ENCODE measurements around the gene TMEM232.
"Not testable (repeated sequence)": the region's sequence is repeated elsewhere in the genome, so short reads cannot be mapped to it uniquely, and the experiment has no call there.

Gene TMEM232

GRCh38 chr5:110618941-110619340 lies 107.5 kb downstream of the TMEM232 start:
- no peak for DNase-seq

- DNase-seq: no peak
Measured at GRCh38 chr5:110616009-110616408, 110.5 kb downstream of the TMEM232 start.

DNA sequence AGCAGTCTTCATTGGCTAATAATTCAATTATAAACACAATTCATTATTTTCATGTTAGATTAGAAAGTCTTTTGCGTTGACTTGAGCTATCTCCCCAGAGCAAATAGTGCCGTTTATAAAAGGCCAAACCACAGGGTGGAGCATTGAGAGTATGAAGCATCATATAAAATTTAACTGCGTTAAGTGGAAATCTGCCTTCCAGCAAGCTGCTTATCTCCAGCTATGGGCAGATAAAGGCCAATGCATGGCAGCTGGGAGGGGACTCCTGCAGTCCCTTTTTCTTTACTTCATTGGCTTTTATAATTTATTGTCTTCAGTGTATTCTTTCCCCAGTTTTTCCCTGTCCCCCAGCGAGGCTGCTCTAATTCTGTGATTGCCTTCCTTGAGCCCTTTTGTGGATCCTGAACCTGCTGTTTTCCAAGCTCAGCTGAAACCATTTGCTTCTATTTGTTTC lies 113.7 kb downstream of the TMEM232 start:
- no peak for DNase-seq

- DNase-seq: no peak
Measured at GRCh38 chr5:110611817-110612216, 114.7 kb downstream of the TMEM232 start.

GRCh38 chr5:110594866-110595265 lies 131.6 kb downstream of the TMEM232 start:
- DNase-seq: no peak

- DNase-seq: no peak
Measured at GRCh38 chr5:110590187-110590586, 136.3 kb downstream of the TMEM232 start.

- DNase-seq: no peak
Measured at GRCh38 chr5:110588286-110588980, 138.0 kb downstream of the TMEM232 start.

GRCh38 chr5:110580625-110581024 lies 145.8 kb downstream of the TMEM232 start:
- DNase-seq: no peak

DNA sequence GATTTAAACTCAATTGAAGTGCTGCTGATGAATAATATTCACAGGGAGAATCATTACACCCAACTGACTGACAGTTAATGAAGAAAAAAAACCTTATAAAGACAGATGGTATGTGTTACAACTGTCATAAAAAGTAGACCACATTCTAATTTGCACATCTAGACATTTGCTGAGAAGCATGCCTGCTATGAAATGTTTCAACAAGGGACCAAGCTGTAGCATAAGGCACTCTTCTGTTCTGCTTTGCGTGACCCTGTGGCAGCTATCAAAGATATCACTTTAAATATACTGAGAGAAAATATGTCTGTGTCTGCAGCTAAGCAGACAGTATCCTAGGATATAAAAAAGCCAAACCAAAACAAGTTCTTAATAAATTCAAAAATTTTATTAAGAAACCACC lies 153.7 kb downstream of the TMEM232 start:
- no peak for DNase-seq

- DNase-seq: no peak
Measured at GRCh38 chr5:110562191-110562590, 164.3 kb downstream of the TMEM232 start.

- DNase-seq: no peak
Measured at GRCh38 chr5:110561510-110561909, 165.0 kb downstream of the TMEM232 start.

- no peak for DNase-seq
Measured at GRCh38 chr5:110549301-110549700, 177.2 kb downstream of the TMEM232 start.

GRCh38 chr5:110548171-110548570 lies 178.3 kb downstream of the TMEM232 start:
- DNase-seq: no peak

DNA sequence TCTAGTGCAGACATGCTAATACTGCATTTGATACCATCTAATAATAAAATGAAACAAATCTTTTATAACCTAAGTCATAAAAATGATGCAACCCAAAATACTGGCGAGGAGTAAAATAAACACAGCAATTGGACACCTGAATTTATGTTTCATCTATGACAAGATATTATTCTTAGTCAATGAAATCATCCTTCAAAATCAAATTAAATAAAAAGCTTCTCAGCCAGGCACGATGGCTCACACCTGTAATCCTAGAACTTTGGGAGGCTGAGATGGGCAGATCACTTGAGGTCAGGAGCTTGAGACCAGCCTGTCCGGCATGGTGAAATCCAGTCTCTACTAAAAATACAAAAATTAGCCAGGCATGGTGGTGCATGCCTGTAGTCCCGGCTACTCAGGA lies 179.0 kb downstream of the TMEM232 start:
- DNase-seq: no peak

GRCh38 chr5:110545716-110546115 lies 180.8 kb downstream of the TMEM232 start:
- no peak for DNase-seq

DNA sequence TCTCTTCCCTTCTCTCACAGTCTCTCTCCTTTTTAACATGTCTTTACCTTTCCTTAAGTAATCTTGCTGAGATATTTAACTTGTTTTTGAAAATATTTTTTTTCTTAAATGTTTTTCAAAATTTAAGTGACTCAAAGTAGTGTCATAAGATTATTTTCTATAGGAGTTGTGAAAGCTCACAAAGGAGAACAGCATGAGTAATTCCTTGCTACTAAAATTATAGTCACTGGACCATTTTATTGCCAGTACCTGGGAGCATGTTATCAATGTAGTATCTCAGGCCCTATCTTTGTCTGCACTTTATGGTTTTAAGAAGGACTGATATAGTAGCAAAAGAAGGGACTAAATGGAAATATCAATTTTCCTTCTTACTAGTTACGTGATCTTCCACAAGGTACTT lies 181.9 kb downstream of the TMEM232 start:
- no peak for DNase-seq

- DNase-seq: no peak
Measured at GRCh38 chr5:110542949-110543348, 183.5 kb downstream of the TMEM232 start.

GRCh38 chr5:110536120-110537115 lies 190.1 kb downstream of the TMEM232 start:
- DNase-seq: no peak

DNA sequence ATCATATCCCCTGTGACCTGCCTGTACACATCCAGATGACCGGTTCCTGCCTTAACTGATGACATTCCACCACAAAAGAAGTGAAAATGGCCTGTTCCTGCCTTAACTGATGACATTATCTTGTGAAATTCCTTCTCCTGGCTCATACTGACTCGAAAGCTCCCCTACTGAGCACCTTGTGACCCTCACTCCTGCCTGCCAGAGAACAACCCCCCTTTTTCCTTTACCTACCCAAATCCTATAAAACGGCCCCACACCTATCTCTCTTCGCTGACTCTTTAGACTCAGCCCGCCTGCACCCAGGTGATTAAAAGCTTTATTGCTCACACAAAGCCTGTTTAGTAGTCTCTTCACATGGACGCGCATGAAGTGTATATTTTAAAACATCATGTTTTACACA lies 191.3 kb downstream of the TMEM232 start:
- DNase-seq: not testable (repeated sequence)

GRCh38 chr5:110525762-110526161 lies 200.7 kb downstream of the TMEM232 start:
- no peak for DNase-seq

DNA sequence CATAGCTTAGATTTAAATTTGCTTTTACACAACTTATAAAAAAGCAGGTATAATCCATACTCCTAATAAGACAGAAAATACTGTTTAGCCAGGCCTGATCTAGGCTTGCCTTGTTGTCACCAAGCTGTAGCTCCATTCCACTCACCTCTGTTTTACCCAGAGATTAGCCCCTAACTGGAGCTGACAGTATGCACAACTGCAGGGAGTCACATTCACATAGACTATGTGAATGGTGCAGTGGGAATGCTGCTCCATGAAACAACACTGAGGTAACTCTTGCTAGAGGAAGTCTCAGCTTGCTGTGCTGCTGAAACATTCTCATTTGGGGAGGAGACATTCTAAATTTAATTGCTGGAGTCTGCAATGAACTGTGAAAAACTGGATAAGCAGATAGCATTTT lies 209.1 kb downstream of the TMEM232 start:
- no peak for DNase-seq

GRCh38 chr5:110514030-110514429 lies 212.4 kb downstream of the TMEM232 start:
- DNase-seq: no peak

DNA sequence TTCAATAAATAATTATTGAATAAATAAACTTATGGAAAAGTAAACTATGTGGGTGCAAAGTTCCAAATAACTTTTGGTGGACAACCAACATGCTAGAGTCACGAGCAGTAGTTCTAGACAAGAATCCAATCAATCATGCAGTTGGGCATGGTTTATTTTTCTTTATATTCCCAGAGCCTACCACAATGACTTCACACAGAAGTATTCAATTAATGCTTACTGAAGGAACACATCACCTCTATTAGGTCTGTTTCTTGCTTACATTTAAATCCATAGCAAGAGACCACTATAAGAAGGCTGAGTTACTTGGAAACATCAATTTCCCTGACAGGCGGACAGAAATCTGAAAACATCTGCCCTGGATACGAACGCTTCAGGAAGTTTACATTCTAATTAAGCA lies 214.2 kb downstream of the TMEM232 start:
- DNase-seq: no peak

DNA sequence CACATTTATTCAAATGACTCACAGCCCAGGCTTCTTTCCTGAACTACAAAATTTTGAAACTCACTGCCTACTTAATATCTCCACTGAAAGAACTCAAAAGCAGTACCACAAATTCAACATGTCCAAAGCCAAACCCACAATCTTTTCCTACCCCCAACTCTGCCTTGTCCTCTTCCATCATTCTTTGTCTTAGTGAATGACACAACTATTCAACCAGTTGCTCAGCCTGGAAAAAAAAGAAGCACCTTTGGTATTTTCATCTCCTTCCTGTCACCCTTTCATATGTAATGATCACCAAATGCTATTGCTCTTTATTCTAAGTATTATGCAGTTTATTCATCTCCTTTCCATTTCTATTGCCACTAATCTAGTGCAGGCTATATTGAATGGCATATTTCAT lies 216.3 kb downstream of the TMEM232 start:
- DNase-seq: no peak

All from NCI-H146 (cell line).